Left kidney (tissue), 2 donors: ENCODE measurements around the gene IFRD2. TPM values are rescaled to one million over a fixed set of nuclear protein-coding genes. Genes with fewer than 3 reads are reported as not detected.
"Not testable (repeated sequence)": the region's sequence is repeated elsewhere in the genome, so short reads cannot be mapped to it uniquely, and the experiment has no call there.

ENCODE experiments used
- DNase-seq: peaks from one replicate; pipeline ENCODE4 v3.0.0-alpha.2; 2013
- polyA plus RNA-seq: library from polyadenylated mRNA; unstranded; fragments of 120-200 nt; gene quantifications from one replicate; pipeline ENCODE4 v1.2.1, GENCODE V29; 2013; ENCODE audit not compliant: insufficient read length

The IFRD2 gene
- polyA plus RNA-seq, 1 donor: 37.0 TPM

DNA sequence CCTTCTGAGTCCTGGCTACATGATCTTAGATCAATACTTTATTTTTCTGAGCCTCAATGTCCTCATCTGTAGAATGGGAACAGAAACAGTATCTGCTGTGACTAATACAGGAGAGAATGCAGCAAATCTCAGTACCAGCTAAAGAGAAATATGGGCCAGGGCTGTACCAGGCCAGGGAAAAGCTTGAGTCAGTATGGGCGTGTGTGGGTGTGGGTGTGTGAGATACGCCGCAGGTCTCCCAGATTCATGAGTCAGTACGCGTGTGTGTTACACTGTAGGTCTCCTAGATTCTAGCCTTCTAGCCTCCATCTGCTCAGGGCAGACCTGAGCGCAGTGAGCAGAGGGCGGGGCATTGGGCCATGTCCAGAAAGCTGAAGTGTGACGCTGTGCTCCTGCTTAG lies 41.0 kb downstream of the IFRD2 start:
- no peak for DNase-seq

DNA sequence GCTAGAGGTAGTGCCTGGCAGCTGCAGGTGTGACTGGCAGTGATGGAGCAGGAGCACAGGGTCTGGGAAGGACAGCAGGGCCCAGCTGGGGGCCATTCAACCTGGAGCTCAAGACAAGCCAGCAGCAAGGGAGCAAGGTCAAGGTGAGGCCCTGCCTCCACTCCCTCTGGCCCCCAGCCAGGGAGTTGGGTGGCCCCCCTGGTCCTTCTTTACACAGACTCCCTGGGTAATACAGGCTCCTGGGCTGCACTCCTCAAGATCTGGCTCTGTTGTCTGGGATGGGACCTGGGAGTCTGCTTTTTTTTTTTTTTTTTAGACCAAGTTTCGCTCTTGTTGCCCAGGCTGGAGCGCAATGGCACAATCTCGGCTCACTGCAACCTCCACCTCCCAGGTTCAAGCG lies 41.7 kb downstream of the IFRD2 start:
- DNase-seq: no peak

DNA sequence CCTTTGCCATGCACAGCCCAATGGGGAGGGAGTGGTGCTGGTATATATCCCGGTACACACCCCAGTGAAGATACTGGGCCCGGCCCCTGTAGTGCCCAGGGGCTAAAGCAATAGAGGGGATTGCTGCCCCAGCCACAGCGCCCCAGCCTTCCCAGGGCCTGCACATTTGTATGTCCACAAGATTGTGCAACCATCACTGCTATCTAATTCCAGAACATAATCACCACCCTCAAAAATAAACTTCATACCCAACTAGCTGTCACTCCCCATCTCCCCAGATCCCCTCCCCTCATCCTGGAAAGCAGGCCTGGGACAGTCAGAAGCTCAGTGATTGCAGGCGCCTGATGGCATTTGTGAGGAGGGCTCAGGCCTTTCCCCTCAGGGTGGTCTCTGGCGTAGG lies 42.8 kb downstream of the IFRD2 start:
- no peak for DNase-seq

DNA sequence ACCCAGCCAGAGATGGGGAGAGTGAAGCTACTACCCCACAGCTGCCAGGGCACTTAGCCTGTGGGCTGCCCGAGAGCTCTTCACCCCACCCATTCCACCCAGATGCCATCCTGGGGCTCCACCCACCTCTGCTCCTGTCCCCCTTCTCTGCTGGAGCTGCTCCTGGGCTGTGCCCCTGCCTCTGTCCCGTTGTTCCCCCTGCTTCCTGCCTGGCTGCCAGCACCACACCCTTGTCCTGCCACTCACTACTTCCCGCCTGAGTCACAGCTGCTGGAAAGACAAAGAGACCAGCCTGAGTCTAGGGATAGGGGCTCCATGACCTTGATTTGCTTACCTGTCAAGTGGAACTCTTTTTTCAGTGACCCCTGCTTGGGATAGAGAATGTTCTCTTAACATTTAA lies 43.8 kb downstream of the IFRD2 start:
- DNase-seq: no peak

DNA sequence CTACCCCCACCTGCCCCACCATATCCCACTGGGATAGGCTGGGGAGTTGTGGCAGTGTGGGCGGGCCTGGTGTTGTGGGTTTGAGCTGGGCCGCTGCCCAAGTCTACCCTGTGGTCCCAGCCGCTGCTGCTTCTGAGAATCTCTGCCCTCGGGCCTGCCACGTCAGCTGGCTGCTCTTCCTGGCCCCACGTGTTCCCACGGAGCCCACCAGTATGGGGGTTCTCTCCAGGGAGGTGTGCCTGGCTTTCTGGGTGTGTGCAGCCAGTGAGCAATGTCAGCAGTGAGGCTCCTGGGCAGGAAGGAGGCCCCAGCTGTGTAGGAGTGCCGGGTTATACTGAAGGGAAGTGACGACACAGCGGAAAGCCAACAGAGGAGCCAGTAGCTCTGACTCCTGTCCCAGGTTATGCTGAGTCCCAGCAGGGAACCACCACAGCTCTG lies 45.7 kb downstream of the IFRD2 start:
- no peak for DNase-seq

- peak; percentile 93 for DNase-seq
Measured at GRCh38 chr3:50245831-50246516, 46.3 kb downstream of the IFRD2 start.

- no peak for DNase-seq
Measured at GRCh38 chr3:50245251-50245745, 46.9 kb downstream of the IFRD2 start.

GRCh38 chr3:50244813-50245212 lies 47.4 kb downstream of the IFRD2 start:
- not testable (repeated sequence) for DNase-seq

- no peak for DNase-seq
Measured at GRCh38 chr3:50243543-50243895, 48.7 kb downstream of the IFRD2 start.

DNA sequence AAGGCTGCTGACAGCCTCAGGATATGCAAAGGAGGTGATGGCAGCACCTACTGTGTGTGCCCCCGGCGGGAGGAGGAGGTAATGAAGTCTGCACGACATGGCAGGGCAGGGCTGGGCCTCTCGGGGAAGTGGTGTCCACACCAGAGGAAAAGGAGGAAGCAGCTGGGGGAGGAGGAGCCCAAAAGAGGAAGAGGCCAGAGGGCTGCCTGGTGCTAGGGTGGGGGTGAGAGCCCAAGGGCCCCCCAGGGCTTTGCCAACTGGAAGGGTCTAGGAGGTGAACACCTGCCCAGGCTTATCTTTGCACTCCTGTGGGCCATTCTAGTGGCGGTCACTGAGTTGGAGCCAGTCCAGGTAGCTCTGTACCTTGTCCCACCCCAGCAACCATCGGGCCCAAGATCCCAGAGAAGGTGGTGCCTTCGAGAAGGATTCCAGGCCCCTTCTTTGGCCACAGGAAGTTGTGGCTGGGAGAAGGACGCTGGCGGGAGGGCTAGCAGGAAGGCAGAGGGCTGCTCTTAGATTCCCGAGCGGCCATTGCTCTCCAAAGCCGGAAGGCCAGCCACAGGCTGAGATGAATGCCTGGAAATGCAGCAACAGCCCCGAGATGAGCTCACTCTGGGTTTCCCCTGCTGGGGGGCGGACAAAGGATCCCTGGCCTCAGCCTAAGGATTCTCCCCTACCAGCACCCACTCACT lies 49.2 kb downstream of the IFRD2 start:
- DNase-seq: no peak

DNA sequence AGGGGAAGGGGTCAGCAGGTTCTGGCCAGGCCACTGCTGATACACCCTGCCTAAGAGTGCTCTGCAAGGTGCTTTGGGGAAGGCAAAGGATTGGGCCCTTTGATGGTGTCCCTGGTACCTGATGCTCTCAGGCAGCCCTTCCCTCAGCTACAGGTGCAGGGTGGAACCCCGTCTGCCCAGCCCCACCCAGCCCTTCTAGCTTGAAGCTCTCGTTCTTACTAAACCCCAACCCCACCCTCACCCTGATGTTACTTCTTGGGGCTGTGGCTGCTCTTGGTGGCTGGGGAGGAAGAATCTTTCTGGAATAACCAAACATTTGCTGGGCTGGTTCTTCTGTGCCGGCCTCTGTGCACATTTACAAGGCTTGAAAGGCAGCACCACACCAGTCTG lies 49.9 kb downstream of the IFRD2 start:
- no peak for DNase-seq

DNA sequence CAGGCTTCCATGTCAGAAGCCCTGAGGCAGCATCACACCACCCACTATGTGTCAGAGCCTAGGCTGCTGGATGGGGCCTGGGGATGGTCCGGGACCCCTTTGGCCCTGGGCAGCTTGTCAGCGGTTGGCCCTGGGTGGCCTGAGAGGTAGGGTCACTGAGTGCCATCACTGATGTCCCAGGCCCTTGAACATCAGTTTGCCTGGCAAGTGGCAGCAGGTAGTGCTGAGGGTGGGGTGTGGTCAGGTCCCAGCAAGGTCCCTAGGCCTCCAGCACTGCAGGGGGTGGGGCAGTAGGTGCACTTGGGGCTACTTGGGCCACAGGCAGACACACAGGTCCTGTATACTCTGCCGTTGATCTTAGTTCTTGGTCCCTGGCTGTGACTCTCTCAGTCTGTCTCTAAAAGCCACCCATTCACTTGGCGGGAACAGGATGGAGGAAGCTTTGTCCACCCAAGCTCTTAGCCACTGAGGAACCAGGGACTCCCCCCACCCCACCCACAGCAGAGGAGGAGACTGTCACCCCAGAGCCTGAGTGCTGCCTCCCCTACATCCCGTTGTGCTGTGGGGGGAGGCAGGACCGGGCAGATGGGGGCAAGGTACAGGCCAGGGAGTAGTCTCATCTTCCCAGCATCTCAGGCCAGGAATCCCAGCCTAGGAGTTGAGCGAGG lies 50.4 kb downstream of the IFRD2 start:
- DNase-seq: no peak

GRCh38 chr3:50241163-50241562 lies 51.1 kb downstream of the IFRD2 start:
- no peak for DNase-seq

- DNase-seq: no peak
Measured at GRCh38 chr3:50239649-50240048, 52.6 kb downstream of the IFRD2 start.

- no peak for DNase-seq
Measured at GRCh38 chr3:50238549-50239026, 53.6 kb downstream of the IFRD2 start.

GRCh38 chr3:50237754-50238548 lies 54.3 kb downstream of the IFRD2 start:
- DNase-seq: no peak

Other genes starting within 250 kb of the IFRD2 start
- gene RBM5, start 203.5 kb downstream of the IFRD2 start, polyA plus RNA-seq: 401 TPM
- 69.8 TPM for gene SEMA3F, start 137.1 kb downstream of the IFRD2 start, polyA plus RNA-seq
- not detected for gene GNAT1, start 100.8 kb downstream of the IFRD2 start, polyA plus RNA-seq
- gene SLC38A3, start 87.2 kb downstream of the IFRD2 start, polyA plus RNA-seq: 9.4 TPM
- gene GNAI2, start 56.2 kb downstream of the IFRD2 start, polyA plus RNA-seq: 181 TPM
- gene SEMA3B, start 23.3 kb downstream of the IFRD2 start, polyA plus RNA-seq: 78.6 TPM
- gene LSMEM2, start 13.3 kb downstream of the IFRD2 start, polyA plus RNA-seq: 0.58 TPM
- 4.1 TPM for gene HYAL3, start 7.0 kb upstream of the IFRD2 start, polyA plus RNA-seq
- 9.8 TPM for gene NAA80, start 7.0 kb upstream of the IFRD2 start, polyA plus RNA-seq
- 6.5 TPM for gene HYAL1, start 11.1 kb upstream of the IFRD2 start, polyA plus RNA-seq
- 53.6 TPM for gene HYAL2, start 30.3 kb upstream of the IFRD2 start, polyA plus RNA-seq
- 22.0 TPM for gene TUSC2, start 35.8 kb upstream of the IFRD2 start, polyA plus RNA-seq
- 19.6 TPM for gene RASSF1, start 48.4 kb upstream of the IFRD2 start, polyA plus RNA-seq
- gene ZMYND10, start 53.3 kb upstream of the IFRD2 start, polyA plus RNA-seq: 4.2 TPM
- gene NPRL2, start 58.3 kb upstream of the IFRD2 start, polyA plus RNA-seq: 34.8 TPM
- 14.1 TPM for gene CYB561D2, start 58.4 kb upstream of the IFRD2 start, polyA plus RNA-seq
- 28.6 TPM for gene TMEM115, start 67.1 kb upstream of the IFRD2 start, polyA plus RNA-seq
- gene CACNA2D2, start 211.2 kb upstream of the IFRD2 start, polyA plus RNA-seq: 14.6 TPM